Liver (tissue), 9 donors: ENCODE data around the gene COMMD1. TPM values are rescaled to one million over a fixed set of nuclear protein-coding genes. Genes with fewer than 3 reads are reported as not detected.

Experiments used
- DNase-seq: peaks from one replicate; pipeline ENCODE4 v3.0.0-alpha.2; 2017; ENCODE audit warnings: low spot score
- H3K27ac ChIP-seq, 2 donors: one replicate each; pipeline ENCODE4 v1.7.0; 2013; ENCODE audit warnings: inconsistent platforms in 2 of 2, low read length in 2 of 2, control low read depth in 1 of 2, low read depth in 1 of 2, mild to moderate bottlenecking in 1 of 2
- H3K27me3 ChIP-seq, 4 donors: one replicate each; pipeline versions ENCODE4 v1.6.1 to v1.7.0; 2013; ENCODE audit warnings: low read length in 3 of 4, inconsistent platforms in 1 of 4, mild to moderate bottlenecking in 1 of 4, moderate library complexity in 1 of 4; ENCODE audit not compliant: control insufficient read depth in 4 of 4, insufficient read depth in 4 of 4
- H3K36me3 ChIP-seq, 4 donors: one replicate each; pipeline versions ENCODE4 v1.6.1 to v1.7.0; 2013; ENCODE audit warnings: low read length in 3 of 4, mild to moderate bottlenecking in 3 of 4, low read depth in 1 of 4, moderate library complexity in 1 of 4; ENCODE audit not compliant: control insufficient read depth in 4 of 4, insufficient read depth in 3 of 4
- H3K4me1 ChIP-seq, 4 donors: one replicate each; pipeline versions ENCODE4 v1.6.1 to v1.7.0; 2013; ENCODE audit warnings: low read length in 3 of 4, mild to moderate bottlenecking in 3 of 4, moderate library complexity in 1 of 4; ENCODE audit not compliant: control insufficient read depth in 4 of 4, insufficient read depth in 4 of 4
- H3K4me3 ChIP-seq, 3 donors: one replicate each; pipeline versions ENCODE4 v1.6.1 to v1.7.0; 2013; ENCODE audit warnings: low read length in 3 of 3, control low read depth in 1 of 3, low read depth in 1 of 3, mild to moderate bottlenecking in 1 of 3
- H3K9ac ChIP-seq, 2 donors: one replicate each; pipeline ENCODE4 v1.7.0; 2013; ENCODE audit warnings: low read length in 2 of 2, mild to moderate bottlenecking in 2 of 2, moderate library complexity in 2 of 2, control low read depth in 1 of 2, low read depth in 1 of 2
- H3K9me3 ChIP-seq, 4 donors: one replicate each; pipeline versions ENCODE4 v1.6.1 to v1.7.0; 2013; ENCODE audit warnings: low read length in 3 of 4; ENCODE audit not compliant: control insufficient read depth in 4 of 4
- CTCF ChIP-seq: fragments of 150-350 bp; IDR thresholded peaks from 2 replicates; pipeline ENCODE4 v1.5.1; 2017; ENCODE audit warnings: improper control_type of control experiment, low read depth, low read length; ENCODE audit not compliant: missing input control
- EGR1 ChIP-seq, 2 donors: IDR thresholded peaks; 2 replicates each; pipeline ENCODE4 v1.6.1; 2016 to 2018; ENCODE audit warnings: antibody characterized with exemption in 2 of 2, low read depth in 2 of 2
- FOXA2 ChIP-seq: IDR thresholded peaks from 2 replicates; pipeline ENCODE4 v1.6.1; 2016; ENCODE audit warnings: antibody characterized with exemption
- GABPA ChIP-seq, 2 donors: IDR thresholded peaks in 1 of 2; conservative IDR thresholded peaks in 1 of 2; 2 replicates each; pipeline ENCODE4 v1.6.1; 2016; ENCODE audit warnings: antibody characterized with exemption in 2 of 2, mild to moderate bottlenecking in 1 of 2, moderate library complexity in 1 of 2
- JUND ChIP-seq, 2 donors: IDR thresholded peaks; 2 replicates each; pipeline ENCODE4 v1.6.1; 2016; ENCODE audit warnings: antibody characterized with exemption in 2 of 2
- MAX ChIP-seq: IDR thresholded peaks from 2 replicates; pipeline ENCODE4 v1.6.1; 2016; ENCODE audit warnings: antibody characterized with exemption
- NR2F2 ChIP-seq: IDR thresholded peaks from 2 replicates; pipeline ENCODE4 v1.6.1; 2016; ENCODE audit warnings: antibody characterized with exemption
- RAD21 ChIP-seq, 2 donors: IDR thresholded peaks; 2 replicates each; pipeline ENCODE4 v1.6.1; 2016; ENCODE audit warnings: antibody characterized with exemption in 2 of 2, mild to moderate bottlenecking in 2 of 2
- REST ChIP-seq: IDR thresholded peaks from 2 replicates; pipeline ENCODE4 v1.6.1; 2016; ENCODE audit warnings: antibody characterized with exemption, mild to moderate bottlenecking
- RXRA ChIP-seq, 2 donors: IDR thresholded peaks; 2 replicates each; pipeline ENCODE4 v1.6.1; 2017 to 2018; ENCODE audit warnings: antibody characterized with exemption in 2 of 2, mild to moderate bottlenecking in 1 of 2
- SP1 ChIP-seq: IDR thresholded peaks from 2 replicates; pipeline ENCODE4 v1.6.1; 2018; ENCODE audit warnings: antibody characterized with exemption, mild to moderate bottlenecking
- WGBS: extraction: QIAGEN DNeasy Blood & Tissue Kit; methylation state at CpG from one replicate; pipeline ENCODE4 v1.1.7; 2013; 5-methylcytosine and 5-hydroxymethylcytosine counted together
- polyA plus RNA-seq, 2 donors: library from polyadenylated mRNA; stranded (reverse) in 1 of 2; unstranded in 1 of 2; fragments of 200-250 nt in 1 of 2; fragments of >200 nt in 1 of 2; fragmentation: Nextera tagmentation in 1 of 2; extraction: Ambion mirVana in 1 of 2; gene quantifications; one replicate each; pipeline versions ENCODE4 v1.2.1 to v1.2.3, GENCODE V29; 2013 to 2015
- total RNA-seq, 2 donors: library from RNA; depleted of rRNA; stranded (reverse); fragments of >200 nt; gene quantifications; one replicate each; pipeline ENCODE4 v1.2.3, GENCODE V29; 2014
- TF ChIP-seq, protein P1 (sequence below): IDR thresholded peaks from 2 replicates; pipeline ENCODE4 v1.6.1; 2016; ENCODE audit warnings: antibody characterized with exemption
- TF ChIP-seq, protein P2 (sequence below): IDR thresholded peaks from 2 replicates; pipeline ENCODE4 v1.6.1; 2016; ENCODE audit warnings: antibody characterized with exemption
- donor health status: healthy.
- donor health status: healthy.
- donor health status: healthy.
- donor health status: healthy.
- donor health status: healthy.

COMMD1 gene
- total and polyA plus RNA-seq, 4 donors = 17.4 to 47.9 (median 20.7) TPM

GRCh38 chr2:62136956-62137830 lies 231.7 kb downstream of the COMMD1 start:
- no peak overlapping the region for H3K27ac ChIP-seq
- H3K9ac ChIP-seq = no peak overlapping the region
- H3K4me1 ChIP-seq = peaks cover 0 to 2% (median 0%) of the 10 kb centered on the region in 4 donors
- no peak for DNase-seq
- no peaks in the 10 kb centered on the region for H3K27me3 ChIP-seq
- peaks cover 0 to 7% (median 2%) of the 10 kb centered on the region in 4 donors for H3K36me3 ChIP-seq
- H3K9me3 ChIP-seq = no peaks in the 10 kb centered on the region
- H3K4me3 ChIP-seq = no peak overlapping the region
- WGBS = 94% methylated on average over 3 of the region's 3 CpGs
- no peak for TF ChIP-seq GABPA (IDR thresholded peaks at IDR 0.05 in 1 of 2, conservative IDR thresholded peaks at IDR 0.05 in 1 of 2)
- no peak for TF ChIP-seq MAX
- TF ChIP-seq SP1 = no peak
- TF ChIP-seq RAD21 (IDR thresholded peaks at IDR 0.05) = no peak
- TF ChIP-seq, protein P1, sequence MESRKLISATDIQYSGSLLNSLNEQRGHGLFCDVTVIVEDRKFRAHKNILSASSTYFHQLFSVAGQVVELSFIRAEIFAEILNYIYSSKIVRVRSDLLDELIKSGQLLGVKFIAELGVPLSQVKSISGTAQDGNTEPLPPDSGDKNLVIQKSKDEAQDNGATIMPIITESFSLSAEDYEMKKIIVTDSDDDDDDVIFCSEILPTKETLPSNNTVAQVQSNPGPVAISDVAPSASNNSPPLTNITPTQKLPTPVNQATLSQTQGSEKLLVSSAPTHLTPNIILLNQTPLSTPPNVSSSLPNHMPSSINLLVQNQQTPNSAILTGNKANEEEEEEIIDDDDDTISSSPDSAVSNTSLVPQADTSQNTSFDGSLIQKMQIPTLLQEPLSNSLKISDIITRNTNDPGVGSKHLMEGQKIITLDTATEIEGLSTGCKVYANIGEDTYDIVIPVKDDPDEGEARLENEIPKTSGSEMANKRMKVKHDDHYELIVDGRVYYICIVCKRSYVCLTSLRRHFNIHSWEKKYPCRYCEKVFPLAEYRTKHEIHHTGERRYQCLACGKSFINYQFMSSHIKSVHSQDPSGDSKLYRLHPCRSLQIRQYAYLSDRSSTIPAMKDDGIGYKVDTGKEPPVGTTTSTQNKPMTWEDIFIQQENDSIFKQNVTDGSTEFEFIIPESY = no peak
- no peak for TF ChIP-seq NR2F2
- TF ChIP-seq FOXA2 = no peak
- TF ChIP-seq REST = no peak

GRCh38 chr2:62140426-62141141 lies 235.1 kb downstream of the COMMD1 start:
- Histone ChIP-seq H3K9ac (no peak overlapping the region), H3K9me3 (no peaks in the 10 kb centered on the region), H3K4me3 (no peak overlapping the region), H3K4me1 (peaks cover 0 to 3% (median 0%) of the 10 kb centered on the region in 4 donors), H3K27ac (no peak overlapping the region), H3K36me3 (peaks cover 0 to 7% (median 2%) of the 10 kb centered on the region in 4 donors), H3K27me3 (no peaks in the 10 kb centered on the region)
- 93% methylated on average over 5 of the region's 5 CpGs for WGBS
- no peak for DNase-seq
- TF ChIP-seq, protein P1 = no peak
- no peak for TF ChIP-seq JUND (IDR thresholded peaks at IDR 0.05)
- TF ChIP-seq RAD21 (IDR thresholded peaks at IDR 0.05) = no peak
- no peak for TF ChIP-seq NR2F2
- no peak for TF ChIP-seq CTCF
- TF ChIP-seq, protein P2, sequence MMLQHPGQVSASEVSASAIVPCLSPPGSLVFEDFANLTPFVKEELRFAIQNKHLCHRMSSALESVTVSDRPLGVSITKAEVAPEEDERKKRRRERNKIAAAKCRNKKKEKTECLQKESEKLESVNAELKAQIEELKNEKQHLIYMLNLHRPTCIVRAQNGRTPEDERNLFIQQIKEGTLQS = no peak
- no peak for TF ChIP-seq SP1
- TF ChIP-seq EGR1 (IDR thresholded peaks at IDR 0.05; ENCODE audit: low read depth in 2 of 2) = no peak
- TF ChIP-seq FOXA2 = no peak
- no peak for TF ChIP-seq GABPA (IDR thresholded peaks at IDR 0.05 in 1 of 2, conservative IDR thresholded peaks at IDR 0.05 in 1 of 2)
- no peak for TF ChIP-seq RXRA (IDR thresholded peaks at IDR 0.05)
- TF ChIP-seq REST = no peak
- TF ChIP-seq MAX = no peak
